ENCODE measurements around the gene UCHL3. TPM values are rescaled to one million over a fixed set of nuclear protein-coding genes. Genes with fewer than 3 reads are reported as not detected.
A peak's percentile ranks its signal among the peaks of the same experiment; 100 is the strongest.

Gene UCHL3
- total RNA-seq, 1 experiment from 2014 or later, result 50.8 TPM

DNA sequence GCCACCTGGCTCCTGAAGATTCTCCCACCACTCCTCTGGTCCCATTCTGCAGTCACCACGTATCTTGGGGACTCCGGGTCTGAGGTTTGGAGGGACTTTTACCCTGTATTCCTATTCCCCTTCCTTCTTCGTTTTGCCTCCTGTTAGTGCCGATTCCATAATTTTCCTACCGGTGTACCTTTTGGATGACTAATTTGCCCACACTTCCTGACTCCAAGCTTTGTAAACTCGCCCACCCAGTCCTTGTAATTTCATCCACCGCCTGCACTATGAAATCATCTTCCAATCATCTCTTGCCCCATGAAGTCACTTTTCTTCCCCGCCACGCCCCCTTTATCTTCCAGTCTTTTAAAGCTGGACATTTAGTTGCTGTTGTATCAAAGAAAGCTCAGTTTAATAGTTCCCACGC is 572 bp downstream of the UCHL3 start:
- no peaks in the 10 kb centered on the region for H4K20me1 ChIP-seq (ENCODE audit: control insufficient read depth, insufficient read depth, insufficient read length)
- H3K9me3 ChIP-seq (ENCODE audit: control insufficient read depth, low read depth, low read length), result no peaks in the 10 kb centered on the region
- H2BK5ac ChIP-seq (ENCODE audit: insufficient read length, low read length), result no peak overlapping the region
- DNase-seq, result no peak
- peaks cover 3 to 15% (median 4%) of the 10 kb centered on the region in 3 experiments; a peak in 4 of 7 replicates for H3K36me3 Mint-ChIP-seq (ENCODE audit: insufficient read depth in 1 of 3, low read depth in 3 of 3)
- no peaks in the 10 kb centered on the region for H3K9me3 Mint-ChIP-seq
- peaks cover 5% of the 10 kb centered on the region for H3K23me2 ChIP-seq (ENCODE audit: insufficient read length, low read depth, low read length, poor library complexity, severe bottlenecking)
- H3K27me3 ChIP-seq (ENCODE audit: insufficient read depth, low read length), result no peaks in the 10 kb centered on the region
- H3K9ac ChIP-seq (ENCODE audit: extremely low read depth, insufficient read length, low read length), result peak overlapping the region; percentile 16
- no peak overlapping the region for H2AK5ac ChIP-seq (ENCODE audit: insufficient read length, low read length)
- H3K18ac ChIP-seq (ENCODE audit: insufficient read length, low read depth, low read length), result no peak overlapping the region
- no peak overlapping the region for H2BK20ac ChIP-seq (ENCODE audit: low read depth, low read length, poor library complexity, severe bottlenecking)
- H4K5ac ChIP-seq (ENCODE audit: insufficient read length, low read depth, low read length), result no peak overlapping the region
- H3K79me1 ChIP-seq (ENCODE audit: insufficient read depth, low read depth, low read length, poor library complexity, severe bottlenecking), result no peaks in the 10 kb centered on the region
- no peak overlapping the region for H3K56ac ChIP-seq (ENCODE audit: insufficient read length, low read depth, low read length)
- no peak overlapping the region for H4K8ac ChIP-seq (replicated peaks; ENCODE audit: insufficient read length, low read depth, low read length)
- no peak overlapping the region for H3K27ac ChIP-seq (ENCODE audit: insufficient read length, low read depth, low read length)
- H3K27me3 Mint-ChIP-seq (ENCODE audit: low read depth), result peaks cover 8% of the 10 kb centered on the region
- H2BK15ac ChIP-seq (ENCODE audit: low read depth, low read length), result no peak overlapping the region
- no peak overlapping the region for H2BK12ac ChIP-seq (ENCODE audit: insufficient read length, low read depth, low read length)
- no peak overlapping the region for H3T11ph ChIP-seq (ENCODE audit: low read length)
- H3K4me2 ChIP-seq (ENCODE audit: insufficient read depth, insufficient read length, low read length), result peak overlapping the region; percentile 96
- no peak overlapping the region for H2BK120ac ChIP-seq (ENCODE audit: low read depth, low read length, poor library complexity, severe bottlenecking)
- no peak for TF ChIP-seq CTCF (conservative IDR thresholded peaks at IDR 0.05)
- no CpG with 5 or more reads among the region's 10 CpGs for whole genome bisulfite sequencing (ENCODE audit: extremely low coverage, insufficient read length, low lambda C conversion rate)
- H3K4me1 Mint-ChIP-seq, result peaks cover 11 to 16% of the 10 kb centered on the region in 2 experiments
- no peak overlapping the region for H3K14ac ChIP-seq (ENCODE audit: insufficient read depth, low read length)
- H3K4ac ChIP-seq (ENCODE audit: low read depth, low read length), result no peak overlapping the region
- H3K4me1 ChIP-seq (ENCODE audit: insufficient read depth, low read length), result no peaks in the 10 kb centered on the region
- H3K79me2 ChIP-seq (ENCODE audit: insufficient read depth, low read length), result 0 out of 2 replicates have a peak, but pooled peaks cover 2% of the 10 kb centered on the region
- peak overlapping the region; percentile 84 to 98 for H3K4me3 Mint-ChIP-seq
- no peak overlapping the region for H2AFZ ChIP-seq (ENCODE audit: low read length)
- H3K23ac ChIP-seq (ENCODE audit: insufficient read length, low read depth, low read length), result no peak overlapping the region
- H3K27ac Mint-ChIP-seq, result peak overlapping the region in 1 of 3 experiments; percentile 4; a peak in 1 of 7 replicates
- H4K91ac ChIP-seq (ENCODE audit: insufficient read length, low read depth, low read length), result no peak overlapping the region

Data from H9 (cell line).